Activated CD4-positive, alpha-beta T cell treated with anti-CD3 and anti-CD28 coated beads for 4 hours (primary cell): ENCODE data around the gene FOXA3.

Source experiments
- DNase-seq, 2 donors: peaks; one replicate each; pipeline ENCODE4 v3.0.0-alpha.2; 2020

FOXA3 gene

GRCh38 chr19:45876411-45877197 is 12.5 kb downstream of the FOXA3 start:
- peak; percentile 31 to 37 for DNase-seq

- no peak for DNase-seq
These were observed 14.1 kb downstream of the FOXA3 start for GRCh38 chr19:45878043-45878794.

- DNase-seq, result no peak
These were observed 14.9 kb downstream of the FOXA3 start for GRCh38 chr19:45879055-45879454.

- no peak for DNase-seq
These were observed 15.8 kb downstream of the FOXA3 start for GRCh38 chr19:45879971-45880370.

GRCh38 chr19:45881082-45881908 is 17.2 kb downstream of the FOXA3 start:
- DNase-seq, result no peak

GRCh38 chr19:45881909-45882528 is 17.9 kb downstream of the FOXA3 start:
- DNase-seq, result no peak

GRCh38 chr19:45882652-45883585 is 18.8 kb downstream of the FOXA3 start:
- DNase-seq, result peak; percentile 76 to 82

GRCh38 chr19:45883586-45883880 is 19.4 kb downstream of the FOXA3 start:
- DNase-seq, result no peak

GRCh38 chr19:45883881-45884681 is 20.0 kb downstream of the FOXA3 start:
- DNase-seq, result no peak

GRCh38 chr19:45884682-45885555 is 20.8 kb downstream of the FOXA3 start:
- no peak for DNase-seq

GRCh38 chr19:45885556-45886426 is 21.7 kb downstream of the FOXA3 start, which contains the start of gene IRF2BP1:
Gene IRF2BP1 (minus strand): TSS chr19:45886141. CDS start chr19:45885774, 367 bp downstream.
- DNase-seq, result peak; percentile 87

- DNase-seq, result peak; percentile 88 to 89
These were observed 22.5 kb downstream of the FOXA3 start for GRCh38 chr19:45886427-45887199.

GRCh38 chr19:45887200-45887710 is 23.1 kb downstream of the FOXA3 start:
- no peak for DNase-seq

GRCh38 chr19:45889210-45889885 is 25.2 kb downstream of the FOXA3 start:
- DNase-seq, result no peak

- DNase-seq, result no peak
These were observed 26.8 kb downstream of the FOXA3 start for GRCh38 chr19:45890877-45891276.

GRCh38 chr19:45895519-45895972 is 31.4 kb downstream of the FOXA3 start:
- no peak for DNase-seq
